ENCODE data around the gene GALNT10. TPM values are rescaled to one million over a fixed set of nuclear protein-coding genes. Genes with fewer than 3 reads are reported as not detected.

The GALNT10 gene
- total and polyA plus RNA-seq, 2 experiments from 2014 or later, result 3.2 to 12.9 TPM

DNA sequence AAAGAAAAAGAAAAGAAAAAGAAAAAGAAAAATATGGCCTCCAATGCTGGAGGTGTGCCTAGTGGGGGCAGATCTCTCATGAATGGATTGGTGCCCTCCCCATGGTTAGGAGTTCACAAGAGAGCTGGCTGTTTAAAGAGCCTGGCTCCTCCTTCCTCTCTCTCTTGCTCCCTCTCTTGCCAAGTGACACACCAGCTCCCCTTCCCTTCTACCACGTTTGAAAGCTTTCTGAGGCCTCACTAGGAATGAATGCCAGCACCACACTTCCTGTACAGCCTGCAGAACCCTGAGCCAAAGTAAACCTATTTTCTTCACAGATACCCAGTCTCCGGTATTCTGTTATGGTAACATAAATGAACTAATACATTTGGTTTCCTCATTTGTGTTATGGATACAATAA, 14.4 kb upstream of the GALNT10 start (continued):
- TF ChIP-seq, protein P1, sequence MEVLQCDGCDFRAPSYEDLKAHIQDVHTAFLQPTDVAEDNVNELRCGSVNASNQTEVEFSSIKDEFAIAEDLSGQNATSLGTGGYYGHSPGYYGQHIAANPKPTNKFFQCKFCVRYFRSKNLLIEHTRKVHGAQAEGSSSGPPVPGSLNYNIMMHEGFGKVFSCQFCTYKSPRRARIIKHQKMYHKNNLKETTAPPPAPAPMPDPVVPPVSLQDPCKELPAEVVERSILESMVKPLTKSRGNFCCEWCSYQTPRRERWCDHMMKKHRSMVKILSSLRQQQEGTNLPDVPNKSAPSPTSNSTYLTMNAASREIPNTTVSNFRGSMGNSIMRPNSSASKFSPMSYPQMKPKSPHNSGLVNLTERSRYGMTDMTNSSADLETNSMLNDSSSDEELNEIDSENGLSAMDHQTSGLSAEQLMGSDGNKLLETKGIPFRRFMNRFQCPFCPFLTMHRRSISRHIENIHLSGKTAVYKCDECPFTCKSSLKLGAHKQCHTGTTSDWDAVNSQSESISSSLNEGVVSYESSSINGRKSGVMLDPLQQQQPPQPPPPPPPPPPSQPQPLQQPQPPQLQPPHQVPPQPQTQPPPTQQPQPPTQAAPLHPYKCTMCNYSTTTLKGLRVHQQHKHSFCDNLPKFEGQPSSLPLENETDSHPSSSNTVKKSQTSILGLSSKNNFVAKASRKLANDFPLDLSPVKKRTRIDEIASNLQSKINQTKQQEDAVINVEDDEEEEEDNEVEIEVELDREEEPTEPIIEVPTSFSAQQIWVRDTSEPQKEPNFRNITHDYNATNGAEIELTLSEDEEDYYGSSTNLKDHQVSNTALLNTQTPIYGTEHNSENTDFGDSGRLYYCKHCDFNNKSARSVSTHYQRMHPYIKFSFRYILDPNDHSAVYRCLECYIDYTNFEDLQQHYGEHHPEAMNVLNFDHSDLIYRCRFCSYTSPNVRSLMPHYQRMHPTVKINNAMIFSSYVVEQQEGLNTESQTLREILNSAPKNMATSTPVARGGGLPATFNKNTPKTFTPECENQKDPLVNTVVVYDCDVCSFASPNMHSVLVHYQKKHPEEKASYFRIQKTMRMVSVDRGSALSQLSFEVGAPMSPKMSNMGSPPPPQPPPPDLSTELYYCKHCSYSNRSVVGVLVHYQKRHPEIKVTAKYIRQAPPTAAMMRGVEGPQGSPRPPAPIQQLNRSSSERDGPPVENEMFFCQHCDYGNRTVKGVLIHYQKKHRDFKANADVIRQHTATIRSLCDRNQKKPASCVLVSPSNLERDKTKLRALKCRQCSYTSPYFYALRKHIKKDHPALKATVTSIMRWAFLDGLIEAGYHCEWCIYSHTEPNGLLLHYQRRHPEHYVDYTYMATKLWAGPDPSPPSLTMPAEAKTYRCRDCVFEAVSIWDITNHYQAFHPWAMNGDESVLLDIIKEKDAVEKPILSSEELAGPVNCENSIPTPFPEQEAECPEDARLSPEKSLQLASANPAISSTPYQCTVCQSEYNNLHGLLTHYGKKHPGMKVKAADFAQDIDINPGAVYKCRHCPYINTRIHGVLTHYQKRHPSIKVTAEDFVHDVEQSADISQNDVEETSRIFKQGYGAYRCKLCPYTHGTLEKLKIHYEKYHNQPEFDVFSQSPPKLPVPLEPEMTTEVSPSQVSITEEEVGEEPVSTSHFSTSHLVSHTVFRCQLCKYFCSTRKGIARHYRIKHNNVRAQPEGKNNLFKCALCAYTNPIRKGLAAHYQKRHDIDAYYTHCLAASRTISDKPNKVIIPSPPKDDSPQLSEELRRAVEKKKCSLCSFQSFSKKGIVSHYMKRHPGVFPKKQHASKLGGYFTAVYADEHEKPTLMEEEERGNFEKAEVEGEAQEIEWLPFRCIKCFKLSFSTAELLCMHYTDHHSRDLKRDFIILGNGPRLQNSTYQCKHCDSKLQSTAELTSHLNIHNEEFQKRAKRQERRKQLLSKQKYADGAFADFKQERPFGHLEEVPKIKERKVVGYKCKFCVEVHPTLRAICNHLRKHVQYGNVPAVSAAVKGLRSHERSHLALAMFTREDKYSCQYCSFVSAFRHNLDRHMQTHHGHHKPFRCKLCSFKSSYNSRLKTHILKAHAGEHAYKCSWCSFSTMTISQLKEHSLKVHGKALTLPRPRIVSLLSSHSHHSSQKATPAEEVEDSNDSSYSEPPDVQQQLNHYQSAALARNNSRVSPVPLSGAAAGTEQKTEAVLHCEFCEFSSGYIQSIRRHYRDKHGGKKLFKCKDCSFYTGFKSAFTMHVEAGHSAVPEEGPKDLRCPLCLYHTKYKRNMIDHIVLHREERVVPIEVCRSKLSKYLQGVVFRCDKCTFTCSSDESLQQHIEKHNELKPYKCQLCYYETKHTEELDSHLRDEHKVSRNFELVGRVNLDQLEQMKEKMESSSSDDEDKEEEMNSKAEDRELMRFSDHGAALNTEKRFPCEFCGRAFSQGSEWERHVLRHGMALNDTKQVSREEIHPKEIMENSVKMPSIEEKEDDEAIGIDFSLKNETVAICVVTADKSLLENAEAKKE (CRISPR knock-in tag; IDR thresholded peaks at IDR 0.05), result no peak
- no peak for TF ChIP-seq ZNF114 (CRISPR knock-in tag; IDR thresholded peaks at IDR 0.05)
- TF ChIP-seq NANOG (IDR thresholded peaks at IDR 0.05; ENCODE audit: borderline replicate concordance), result no peak
- TF ChIP-seq STAT1 (IDR thresholded peaks at IDR 0.05; ENCODE audit: unreplicated experiment), result no peak

DNA sequence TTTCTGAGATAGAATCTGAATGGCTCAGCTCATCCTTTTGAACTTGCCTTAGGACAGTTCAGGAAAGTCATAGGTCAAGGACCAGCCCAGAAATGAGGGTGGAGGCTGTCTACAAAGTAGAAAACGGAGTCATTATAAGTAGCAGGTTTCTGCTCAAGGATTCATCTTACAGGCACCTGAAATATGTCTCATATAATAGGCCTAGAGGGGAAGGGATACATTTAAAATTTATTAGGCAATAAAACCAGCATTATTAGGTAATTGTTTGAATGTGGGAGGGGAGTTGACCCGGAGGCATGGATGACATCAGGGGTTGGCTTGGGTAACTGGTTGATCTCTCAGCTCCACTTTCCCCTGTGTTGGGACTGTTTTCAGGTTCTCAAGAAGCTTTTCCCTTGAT, 11.9 kb upstream of the GALNT10 start:
- Histone ChIP-seq H3K27me3 (ENCODE audit: insufficient read depth) (no peaks in the 10 kb centered on the region), H3K27ac (ENCODE audit: low read depth) (no peak overlapping the region), H4K20me1 (replicated peaks; ENCODE audit: insufficient read depth) (no peaks in the 10 kb centered on the region), H3K4me3 (no peak overlapping the region), H3F3A (replicated peaks; ENCODE audit: low read depth) (no peaks in the 10 kb centered on the region), H3K4me2 (no peak overlapping the region), H3K9me2 (ENCODE audit: insufficient read depth) (no peaks in the 10 kb centered on the region), H3K4me1 (ENCODE audit: insufficient read depth) (peaks cover 12% of the 10 kb centered on the region; the same call in 1 of the 2 replicates), H3K79me2 (replicated peaks; ENCODE audit: insufficient read depth) (no peaks in the 10 kb centered on the region), H3K36me3 (ENCODE audit: insufficient read depth) (no peaks in the 10 kb centered on the region), H2AFZ (no peak overlapping the region)
- no peak overlapping the region for H3K4me3 Mint-ChIP-seq
- ATAC-seq (no peak), DNase-seq (ENCODE audit: low spot score) (no peak)
- H3K4me1 Mint-ChIP-seq, result peaks cover 12% of the 10 kb centered on the region
- no peaks in the 10 kb centered on the region for H3K36me3 Mint-ChIP-seq (ENCODE audit: low read depth)
- no peak overlapping the region for H3K27ac Mint-ChIP-seq
- no peaks in the 10 kb centered on the region for H3K9me3 Mint-ChIP-seq
- H3K27me3 Mint-ChIP-seq (ENCODE audit: insufficient read depth, low read depth, poor library complexity), result no peaks in the 10 kb centered on the region
- TF ChIP-seq, protein P2, sequence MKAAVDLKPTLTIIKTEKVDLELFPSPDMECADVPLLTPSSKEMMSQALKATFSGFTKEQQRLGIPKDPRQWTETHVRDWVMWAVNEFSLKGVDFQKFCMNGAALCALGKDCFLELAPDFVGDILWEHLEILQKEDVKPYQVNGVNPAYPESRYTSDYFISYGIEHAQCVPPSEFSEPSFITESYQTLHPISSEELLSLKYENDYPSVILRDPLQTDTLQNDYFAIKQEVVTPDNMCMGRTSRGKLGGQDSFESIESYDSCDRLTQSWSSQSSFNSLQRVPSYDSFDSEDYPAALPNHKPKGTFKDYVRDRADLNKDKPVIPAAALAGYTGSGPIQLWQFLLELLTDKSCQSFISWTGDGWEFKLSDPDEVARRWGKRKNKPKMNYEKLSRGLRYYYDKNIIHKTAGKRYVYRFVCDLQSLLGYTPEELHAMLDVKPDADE (IDR thresholded peaks at IDR 0.05), result no peak
- no peak for TF ChIP-seq JUNB (IDR thresholded peaks at IDR 0.05; ENCODE audit: unreplicated experiment)
- no peak for TF ChIP-seq STAT1 (IDR thresholded peaks at IDR 0.05; ENCODE audit: unreplicated experiment)
- TF ChIP-seq, protein P3, sequence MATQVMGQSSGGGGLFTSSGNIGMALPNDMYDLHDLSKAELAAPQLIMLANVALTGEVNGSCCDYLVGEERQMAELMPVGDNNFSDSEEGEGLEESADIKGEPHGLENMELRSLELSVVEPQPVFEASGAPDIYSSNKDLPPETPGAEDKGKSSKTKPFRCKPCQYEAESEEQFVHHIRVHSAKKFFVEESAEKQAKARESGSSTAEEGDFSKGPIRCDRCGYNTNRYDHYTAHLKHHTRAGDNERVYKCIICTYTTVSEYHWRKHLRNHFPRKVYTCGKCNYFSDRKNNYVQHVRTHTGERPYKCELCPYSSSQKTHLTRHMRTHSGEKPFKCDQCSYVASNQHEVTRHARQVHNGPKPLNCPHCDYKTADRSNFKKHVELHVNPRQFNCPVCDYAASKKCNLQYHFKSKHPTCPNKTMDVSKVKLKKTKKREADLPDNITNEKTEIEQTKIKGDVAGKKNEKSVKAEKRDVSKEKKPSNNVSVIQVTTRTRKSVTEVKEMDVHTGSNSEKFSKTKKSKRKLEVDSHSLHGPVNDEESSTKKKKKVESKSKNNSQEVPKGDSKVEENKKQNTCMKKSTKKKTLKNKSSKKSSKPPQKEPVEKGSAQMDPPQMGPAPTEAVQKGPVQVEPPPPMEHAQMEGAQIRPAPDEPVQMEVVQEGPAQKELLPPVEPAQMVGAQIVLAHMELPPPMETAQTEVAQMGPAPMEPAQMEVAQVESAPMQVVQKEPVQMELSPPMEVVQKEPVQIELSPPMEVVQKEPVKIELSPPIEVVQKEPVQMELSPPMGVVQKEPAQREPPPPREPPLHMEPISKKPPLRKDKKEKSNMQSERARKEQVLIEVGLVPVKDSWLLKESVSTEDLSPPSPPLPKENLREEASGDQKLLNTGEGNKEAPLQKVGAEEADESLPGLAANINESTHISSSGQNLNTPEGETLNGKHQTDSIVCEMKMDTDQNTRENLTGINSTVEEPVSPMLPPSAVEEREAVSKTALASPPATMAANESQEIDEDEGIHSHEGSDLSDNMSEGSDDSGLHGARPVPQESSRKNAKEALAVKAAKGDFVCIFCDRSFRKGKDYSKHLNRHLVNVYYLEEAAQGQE (IDR thresholded peaks at IDR 0.05; ENCODE audit: unreplicated experiment), result no peak
- no peak for TF ChIP-seq NANOG (IDR thresholded peaks at IDR 0.05; ENCODE audit: borderline replicate concordance)
- TF ChIP-seq CREB1 (CRISPR knock-in tag; IDR thresholded peaks at IDR 0.05; ENCODE audit: low read depth), result no peak
- TF ChIP-seq, protein P4, sequence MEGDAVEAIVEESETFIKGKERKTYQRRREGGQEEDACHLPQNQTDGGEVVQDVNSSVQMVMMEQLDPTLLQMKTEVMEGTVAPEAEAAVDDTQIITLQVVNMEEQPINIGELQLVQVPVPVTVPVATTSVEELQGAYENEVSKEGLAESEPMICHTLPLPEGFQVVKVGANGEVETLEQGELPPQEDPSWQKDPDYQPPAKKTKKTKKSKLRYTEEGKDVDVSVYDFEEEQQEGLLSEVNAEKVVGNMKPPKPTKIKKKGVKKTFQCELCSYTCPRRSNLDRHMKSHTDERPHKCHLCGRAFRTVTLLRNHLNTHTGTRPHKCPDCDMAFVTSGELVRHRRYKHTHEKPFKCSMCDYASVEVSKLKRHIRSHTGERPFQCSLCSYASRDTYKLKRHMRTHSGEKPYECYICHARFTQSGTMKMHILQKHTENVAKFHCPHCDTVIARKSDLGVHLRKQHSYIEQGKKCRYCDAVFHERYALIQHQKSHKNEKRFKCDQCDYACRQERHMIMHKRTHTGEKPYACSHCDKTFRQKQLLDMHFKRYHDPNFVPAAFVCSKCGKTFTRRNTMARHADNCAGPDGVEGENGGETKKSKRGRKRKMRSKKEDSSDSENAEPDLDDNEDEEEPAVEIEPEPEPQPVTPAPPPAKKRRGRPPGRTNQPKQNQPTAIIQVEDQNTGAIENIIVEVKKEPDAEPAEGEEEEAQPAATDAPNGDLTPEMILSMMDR (conservative IDR thresholded peaks at IDR 0.05; ENCODE audit: low read depth in 2 of 2), result no peak
- no peak for TF ChIP-seq POLR2AphosphoS5 (IDR thresholded peaks at IDR 0.05; ENCODE audit: low read depth)

All from GM23338 (cell line).